Left ventricle myocardium inferior (tissue), 1 donor: ENCODE data around the gene PGAM5. TPM values are rescaled to one million over a fixed set of nuclear protein-coding genes. Genes with fewer than 3 reads are reported as not detected.

ENCODE experiments used
- DNase-seq: peaks from one replicate; pipeline ENCODE4 v3.0.0-alpha.2; 2020
- H3K27ac ChIP-seq: fragments of 200-600 bp; replicated peaks from 2 replicates; pipeline ENCODE4 v1.8.0; 2021
- H3K27me3 ChIP-seq: fragments of 200-600 bp; 2 replicates; pipeline ENCODE4 v1.8.0; 2021; ENCODE audit warnings: low read depth
- H3K36me3 ChIP-seq: fragments of 200-600 bp; 2 replicates; pipeline ENCODE4 v1.8.0; 2021
- H3K4me1 ChIP-seq: fragments of 200-600 bp; 2 replicates; pipeline ENCODE4 v1.8.0; 2021
- H3K4me3 ChIP-seq: fragments of 200-600 bp; 2 replicates; pipeline ENCODE4 v1.8.0; 2021; ENCODE audit warnings: mild to moderate bottlenecking, moderate library complexity
- H3K9me3 ChIP-seq: fragments of 200-600 bp; replicated peaks from 2 replicates; pipeline ENCODE4 v1.8.0; 2021
- CTCF ChIP-seq: fragments of 200-600 bp; IDR thresholded peaks from 2 replicates; pipeline ENCODE4 v1.8.0; 2021; ENCODE audit warnings: antibody characterized with exemption, mild to moderate bottlenecking, borderline replicate concordance
- intact Hi-C: fragments of 100-400 bp; cut with micrococcal nuclease; formaldehyde crosslinking; loops from one replicate; pipeline ENCODE4 v1.11.0; 2022
- total RNA-seq: library from RNA; stranded (reverse); fragmentation: NEBNext Ultra II Directional; extraction: Animal tissue kit (Norgen Biotek cat#: 25700); gene quantifications from one replicate; pipeline ENCODE4 v1.2.1, GENCODE V29; 2021
- donor health status: DM: no; HTN: yes; CAD: no; lungs with severe emphysema.

PGAM5 gene
- total RNA-seq, 1 donor from 2014 or later, result 27.3 TPM

GRCh38 chr12:132672678-132673077, 38.0 kb upstream of the PGAM5 start:
- H3K9me3 ChIP-seq, result no peaks in the 10 kb centered on the region
- H3K36me3 ChIP-seq, result peaks cover 80% of the 10 kb centered on the region
- TF ChIP-seq CTCF, result no peak
- H3K27me3 ChIP-seq, result no peaks in the 10 kb centered on the region
- intact Hi-C loops, result no loop called here
- H3K4me3 ChIP-seq, result no peak overlapping the region
- no peak for DNase-seq
- no peak overlapping the region for H3K27ac ChIP-seq
- no peaks in the 10 kb centered on the region for H3K4me1 ChIP-seq

- intact Hi-C loops, result no loop called here
- DNase-seq, result no peak
- no peaks in the 10 kb centered on the region for H3K27me3 ChIP-seq
- H3K4me3 ChIP-seq, result no peak overlapping the region
- TF ChIP-seq CTCF, result no peak
- H3K4me1 ChIP-seq, result no peaks in the 10 kb centered on the region
- no peak overlapping the region for H3K27ac ChIP-seq
- H3K9me3 ChIP-seq, result no peaks in the 10 kb centered on the region
- H3K36me3 ChIP-seq, result peaks cover 80% of the 10 kb centered on the region
These were observed 37.1 kb upstream of the PGAM5 start for GRCh38 chr12:132673288-132674179.

DNA sequence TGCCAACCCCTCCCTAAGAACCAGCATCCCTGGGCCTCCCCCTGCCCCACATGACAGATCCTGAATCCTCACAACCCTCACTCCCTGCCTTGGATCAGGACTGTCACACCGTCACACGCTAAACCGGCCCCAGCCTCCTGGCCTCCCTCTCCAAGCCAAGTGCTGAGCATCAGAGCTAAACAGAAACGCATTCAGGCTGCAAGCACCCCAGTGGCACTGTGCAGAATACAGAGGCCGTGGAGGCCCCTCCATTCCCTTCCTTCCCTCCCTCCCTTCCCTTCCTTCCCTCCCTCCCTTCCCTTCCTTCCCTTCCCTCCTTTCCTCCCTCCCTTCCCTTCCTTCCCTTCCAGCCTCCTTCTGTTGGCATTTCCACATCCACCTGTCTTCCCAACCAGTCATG, 36.1 kb upstream of the PGAM5 start:
- no peak overlapping the region for H3K27ac ChIP-seq
- no peaks in the 10 kb centered on the region for H3K27me3 ChIP-seq
- intact Hi-C loops, result no loop called here
- H3K9me3 ChIP-seq, result no peaks in the 10 kb centered on the region
- DNase-seq, result no peak
- no peak for TF ChIP-seq CTCF
- H3K4me1 ChIP-seq, result no peaks in the 10 kb centered on the region
- H3K36me3 ChIP-seq, result peaks cover 71% of the 10 kb centered on the region
- H3K4me3 ChIP-seq, result no peak overlapping the region

- intact Hi-C loops, result no loop called here
- no peak for TF ChIP-seq CTCF
- DNase-seq, result no peak
- Histone ChIP-seq H3K27ac (no peak overlapping the region), H3K4me1 (no peaks in the 10 kb centered on the region), H3K9me3 (no peaks in the 10 kb centered on the region), H3K4me3 (no peak overlapping the region), H3K36me3 (peaks cover 61% of the 10 kb centered on the region), H3K27me3 (no peaks in the 10 kb centered on the region)
These were observed 34.7 kb upstream of the PGAM5 start for GRCh38 chr12:132675757-132676432.

DNA sequence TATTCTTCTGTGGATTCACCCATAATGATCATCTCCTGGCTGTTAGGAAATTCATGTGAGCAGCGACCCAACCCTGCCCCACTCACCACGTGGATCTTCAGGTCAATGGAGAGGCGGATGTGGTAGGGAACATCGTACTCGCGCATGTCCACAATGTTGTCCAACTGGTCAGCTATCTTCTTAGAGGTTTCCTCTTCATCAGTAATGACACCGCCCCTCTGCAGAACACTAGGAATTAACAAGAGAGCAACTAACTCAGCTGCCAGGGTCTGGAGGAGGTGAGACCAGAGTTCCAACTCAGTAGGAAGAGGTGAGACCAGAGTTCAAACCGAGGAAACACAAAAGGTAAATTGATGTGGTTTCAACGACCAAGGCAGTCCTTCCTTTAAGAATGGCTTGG, 33.1 kb upstream of the PGAM5 start:
- intact Hi-C loops, result no loop called here
- no peak for TF ChIP-seq CTCF
- Histone ChIP-seq H3K4me3 (no peak overlapping the region), H3K36me3 (peaks cover 50% of the 10 kb centered on the region), H3K27me3 (no peaks in the 10 kb centered on the region), H3K9me3 (no peaks in the 10 kb centered on the region), H3K4me1 (no peaks in the 10 kb centered on the region), H3K27ac (no peak overlapping the region)
- no peak for DNase-seq
